Activated CD4-positive, alpha-beta memory T cell treated with anti-CD3 and anti-CD28 coated beads for 36 hours (primary cell): ENCODE results near the gene LRATD1. TPM values are rescaled to one million over a fixed set of nuclear protein-coding genes. Genes with fewer than 3 reads are reported as not detected.
A peak's percentile ranks its signal among the peaks of the same experiment; 100 is the strongest.

Experiments
- CTCF ChIA-PET: fragments of 350-600 bp; sonication (Branson Sonifier 250); formaldehyde crosslinking; loops from one replicate; lab custom pipeline; 2021; ENCODE audit warnings: antibody characterized with exemption, inconsistent platforms; lab: Charles Lee
- POLR2A ChIA-PET: fragments of 350-600 bp; sonication (Branson Sonifier 250); formaldehyde crosslinking; loops from one replicate; lab custom pipeline; 2021; ENCODE audit warnings: antibody characterized with exemption; lab: Charles Lee
- DNase-seq: peaks from one replicate; pipeline ENCODE4 v3.0.0-alpha.2; 2020
- H3K27ac Mint-ChIP-seq: one replicate; pipeline ENCODE4 v1.8.0; 2021; ENCODE audit warnings: mixed read lengths
- H3K27me3 Mint-ChIP-seq: one replicate; pipeline ENCODE4 v1.8.0; 2021; ENCODE audit warnings: mixed read lengths
- H3K36me3 Mint-ChIP-seq: one replicate; pipeline ENCODE4 v1.8.0; 2021; ENCODE audit warnings: mixed read lengths
- H3K4me1 Mint-ChIP-seq: one replicate; pipeline ENCODE4 v1.8.0; 2021; ENCODE audit warnings: low read depth, mixed read lengths
- H3K4me3 Mint-ChIP-seq: one replicate; pipeline ENCODE4 v1.8.0; 2021; ENCODE audit warnings: mild to moderate bottlenecking, mixed read lengths
- H3K9me3 Mint-ChIP-seq: one replicate; pipeline ENCODE4 v1.8.0; 2021; ENCODE audit warnings: mixed read lengths
- intact Hi-C: fragments of 100-400 bp; cut with micrococcal nuclease; formaldehyde crosslinking; loops from one replicate; pipeline ENCODE4 v1.15.1; 2023
- total RNA-seq, 2 experiments: library from RNA; stranded (reverse); gene quantifications; one replicate each; pipeline ENCODE4 v1.2.3, GENCODE V29; 2021

Gene LRATD1
- total RNA-seq, 2 experiments from 2014 or later, result not detected

DNA sequence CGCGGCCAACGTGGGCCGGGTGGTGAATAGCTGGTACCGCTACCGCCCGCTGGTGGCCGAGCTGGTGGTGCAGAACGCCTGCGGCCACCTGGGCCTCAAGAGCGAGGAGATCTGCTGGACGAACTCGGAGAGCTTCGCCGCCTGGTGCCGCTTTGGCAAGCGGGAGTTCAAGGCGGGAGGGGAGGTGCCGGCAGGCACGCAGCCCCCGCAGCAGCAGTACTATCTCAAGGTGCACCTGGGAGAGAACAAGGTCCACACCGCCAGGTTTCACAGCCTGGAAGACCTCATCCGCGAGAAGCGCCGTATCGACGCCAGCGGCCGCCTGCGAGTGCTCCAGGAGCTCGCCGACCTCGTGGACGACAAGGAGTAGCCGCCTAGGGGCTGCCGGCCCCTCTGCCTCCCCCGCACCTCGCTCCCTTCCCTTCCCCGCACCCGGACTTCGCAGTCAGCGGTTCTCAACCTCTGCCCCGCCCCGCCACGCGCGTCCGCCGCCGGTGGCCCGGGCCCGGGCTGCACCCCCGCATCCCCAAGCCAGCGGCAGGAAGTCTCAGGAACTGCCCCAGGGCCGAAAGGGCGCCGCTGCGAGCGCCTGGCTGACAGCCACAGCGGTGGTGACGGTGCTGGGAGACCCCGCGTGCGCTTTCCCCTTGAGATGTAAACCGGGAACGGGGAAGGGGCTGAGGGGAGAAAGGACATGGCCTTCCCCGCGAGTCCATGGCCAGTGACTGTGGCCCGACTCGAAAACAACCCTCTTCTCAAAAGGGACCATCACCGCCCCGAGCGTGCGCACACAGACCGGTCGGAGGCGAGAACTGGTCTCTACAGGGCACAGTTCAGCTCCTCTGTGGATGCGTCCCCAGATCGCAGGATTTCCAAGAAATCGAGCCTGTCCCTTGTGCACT lies 2.2 kb downstream of the LRATD1 start:
- peaks cover 5% of the 10 kb centered on the region for H3K4me1 Mint-ChIP-seq
- peaks cover 45% of the 10 kb centered on the region for H3K27me3 Mint-ChIP-seq
- no peak overlapping the region for H3K27ac Mint-ChIP-seq
- DNase-seq, result peak; percentile 36
- intact Hi-C loops, result no loop called here
- H3K9me3 Mint-ChIP-seq, result no peaks in the 10 kb centered on the region
- peaks cover 3% of the 10 kb centered on the region for H3K36me3 Mint-ChIP-seq
- POLR2A ChIA-PET, result no interaction called here
- no peak overlapping the region for H3K4me3 Mint-ChIP-seq
- CTCF ChIA-PET, result no interaction called here

DNA sequence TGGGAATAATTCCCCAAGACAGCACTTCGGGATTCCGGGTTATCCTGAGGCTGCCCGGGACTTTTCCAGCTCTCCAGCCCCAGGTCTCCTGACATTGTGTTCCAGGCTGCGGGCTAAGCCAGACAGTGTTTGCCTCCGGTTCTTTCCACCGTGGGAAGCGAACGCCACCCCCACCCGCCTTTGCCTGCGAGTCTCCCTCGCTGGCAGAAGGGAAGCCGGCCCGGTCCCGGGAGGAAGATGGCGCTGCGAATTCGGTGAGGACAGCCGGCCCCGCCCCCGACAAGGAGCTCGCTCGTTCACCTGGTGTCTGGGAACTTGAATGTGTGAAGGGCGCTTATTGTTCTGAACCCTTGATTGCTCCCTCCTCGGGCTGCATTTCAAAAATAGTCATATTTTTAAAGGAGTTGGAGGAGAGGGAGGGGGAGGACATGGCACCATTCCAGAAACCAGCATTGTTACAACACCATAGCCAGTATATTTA lies 2.9 kb downstream of the LRATD1 start:
- Mint-ChIP-seq H3K9me3 (no peaks in the 10 kb centered on the region), H3K27me3 (peaks cover 45% of the 10 kb centered on the region), H3K4me3 (no peak overlapping the region), H3K36me3 (peaks cover 3% of the 10 kb centered on the region), H3K27ac (no peak overlapping the region), H3K4me1 (peaks cover 5% of the 10 kb centered on the region)
- intact Hi-C loops, result no loop called here
- POLR2A ChIA-PET, result no interaction called here
- no peak for DNase-seq
- CTCF ChIA-PET, result no interaction called here

DNA sequence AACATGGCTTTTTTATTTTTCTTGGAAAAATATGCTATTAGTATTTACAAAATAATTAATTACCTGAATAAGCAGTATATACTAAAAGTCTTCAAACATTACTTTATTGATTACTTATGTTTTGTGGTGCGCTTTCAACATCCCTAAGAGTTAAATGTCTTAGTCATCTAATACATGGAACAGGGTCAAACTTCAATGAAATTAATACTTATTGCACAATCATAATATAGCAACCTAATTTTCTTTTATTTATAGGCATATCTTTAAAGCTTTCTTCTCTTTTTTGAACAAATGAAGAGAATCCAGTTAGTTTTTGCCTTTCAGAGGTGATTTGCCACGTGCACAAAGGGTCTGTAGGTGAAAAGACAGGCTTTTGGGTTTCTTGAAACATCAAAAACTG lies 6.0 kb downstream of the LRATD1 start:
- Mint-ChIP-seq H3K27ac (no peak overlapping the region), H3K27me3 (peaks cover 27% of the 10 kb centered on the region), H3K36me3 (no peaks in the 10 kb centered on the region), H3K9me3 (no peaks in the 10 kb centered on the region), H3K4me3 (no peak overlapping the region), H3K4me1 (no peaks in the 10 kb centered on the region)
- no peak for DNase-seq
- ChIA-PET POLR2A (no interaction called here), CTCF (no interaction called here)
- intact Hi-C loops, result no loop called here

DNA sequence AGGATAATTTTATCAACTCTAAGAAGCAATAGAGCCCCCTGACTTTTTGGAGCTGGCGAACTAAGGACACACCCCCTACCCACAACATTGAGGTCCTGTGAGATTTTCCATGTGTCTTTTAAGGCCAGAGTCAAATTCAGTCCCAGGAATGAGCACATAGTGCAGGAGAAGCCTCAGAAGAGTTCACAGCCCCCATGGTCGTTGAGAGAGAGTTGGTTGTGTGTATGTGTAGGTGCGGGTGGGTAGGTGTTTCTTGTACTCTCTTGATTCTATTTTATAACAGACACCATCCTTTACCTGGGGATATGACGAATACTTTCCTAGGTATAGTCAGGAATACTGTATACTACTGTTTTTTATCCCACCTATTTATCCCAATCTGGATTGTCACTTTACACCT lies 8.6 kb downstream of the LRATD1 start:
- intact Hi-C loops, result no loop called here
- ChIA-PET POLR2A (no interaction called here), CTCF (no interaction called here)

DNA sequence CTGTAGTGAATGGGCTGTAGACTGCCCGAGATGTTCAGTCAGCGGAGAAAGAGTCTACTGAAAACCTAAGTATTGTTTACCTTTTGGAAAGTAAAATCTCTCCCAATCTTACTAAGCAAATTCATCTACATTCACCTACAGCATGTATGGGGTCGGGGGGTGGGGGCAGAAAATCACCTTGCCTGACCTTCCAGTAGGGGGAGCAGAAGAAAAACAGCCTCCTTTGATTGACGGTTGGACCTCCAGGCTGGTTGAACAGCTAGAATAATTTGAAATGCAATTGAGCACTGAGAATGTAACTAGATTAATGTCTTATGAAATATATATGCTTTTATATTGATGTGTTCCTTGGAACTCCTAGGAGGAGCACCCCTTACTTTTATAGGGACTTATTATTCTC lies 10.0 kb downstream of the LRATD1 start:
- POLR2A ChIA-PET, result no interaction called here
- no peaks in the 10 kb centered on the region for H3K9me3 Mint-ChIP-seq

More for the DNA sequence above, 8.6 kb downstream of the LRATD1 start:
- no peak overlapping the region for H3K27ac Mint-ChIP-seq
- no peak for DNase-seq
- peaks cover 10% of the 10 kb centered on the region for H3K27me3 Mint-ChIP-seq
- H3K4me1 Mint-ChIP-seq, result no peaks in the 10 kb centered on the region
- no peaks in the 10 kb centered on the region for H3K36me3 Mint-ChIP-seq
- H3K4me3 Mint-ChIP-seq, result no peak overlapping the region
- H3K9me3 Mint-ChIP-seq, result no peaks in the 10 kb centered on the region

DNA sequence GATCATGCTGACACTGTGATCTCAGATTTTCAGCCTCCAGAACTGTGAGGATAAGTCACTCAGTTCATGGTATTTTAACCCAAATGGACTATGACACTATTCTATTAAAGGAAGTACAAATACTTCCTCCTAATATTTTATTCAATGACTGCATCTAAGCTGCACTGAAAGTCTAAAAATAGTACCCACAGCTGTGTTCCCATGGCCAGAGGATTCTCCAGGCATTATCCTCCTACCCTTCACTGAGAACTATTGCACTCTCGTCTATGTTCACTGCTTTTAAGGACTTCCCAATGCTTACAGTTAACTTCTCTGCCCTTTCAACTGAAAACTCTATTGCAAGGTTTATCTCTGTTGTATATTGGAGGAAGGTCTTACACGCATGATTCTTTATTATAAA lies 15.2 kb downstream of the LRATD1 start:
- no peak overlapping the region for H3K27ac Mint-ChIP-seq
- no peaks in the 10 kb centered on the region for H3K9me3 Mint-ChIP-seq
- H3K4me1 Mint-ChIP-seq, result no peaks in the 10 kb centered on the region
- ChIA-PET CTCF (no interaction called here), POLR2A (no interaction called here)
- no peaks in the 10 kb centered on the region for H3K27me3 Mint-ChIP-seq
- no peak overlapping the region for H3K4me3 Mint-ChIP-seq
- intact Hi-C loops, result no loop called here
- H3K36me3 Mint-ChIP-seq, result no peaks in the 10 kb centered on the region
- no peak for DNase-seq

More for the DNA sequence above, 10.0 kb downstream of the LRATD1 start:
- no peaks in the 10 kb centered on the region for H3K4me1 Mint-ChIP-seq
- no peak overlapping the region for H3K4me3 Mint-ChIP-seq
- no peak for DNase-seq
- no peaks in the 10 kb centered on the region for H3K36me3 Mint-ChIP-seq
- intact Hi-C loops, result no loop called here
- H3K27ac Mint-ChIP-seq, result no peak overlapping the region
- CTCF ChIA-PET, result no interaction called here
- no peaks in the 10 kb centered on the region for H3K27me3 Mint-ChIP-seq

DNA sequence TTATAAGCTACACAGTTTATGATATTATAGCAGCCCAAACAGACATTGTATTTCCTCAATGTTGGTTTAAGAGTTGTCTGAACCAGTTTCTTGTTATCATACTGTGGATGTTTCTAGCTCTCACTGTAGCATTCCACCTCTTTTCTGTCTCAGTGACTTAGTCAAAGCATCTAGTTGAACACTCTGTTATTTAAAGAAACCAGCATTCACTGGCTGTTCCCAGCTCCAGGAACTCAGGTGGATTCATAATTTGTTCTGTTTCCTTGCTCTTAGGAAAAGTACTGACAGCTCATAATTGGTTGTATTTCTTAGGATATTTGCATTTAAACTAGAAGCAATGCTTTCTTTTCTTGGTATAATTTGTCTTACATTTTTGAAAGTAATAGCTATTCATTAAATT lies 17.5 kb downstream of the LRATD1 start:
- Mint-ChIP-seq H3K4me3 (no peak overlapping the region), H3K27me3 (no peaks in the 10 kb centered on the region), H3K27ac (no peak overlapping the region), H3K36me3 (no peaks in the 10 kb centered on the region), H3K4me1 (no peaks in the 10 kb centered on the region), H3K9me3 (no peaks in the 10 kb centered on the region)
- ChIA-PET CTCF (no interaction called here), POLR2A (no interaction called here)
- intact Hi-C loops, result no loop called here
- no peak for DNase-seq

DNA sequence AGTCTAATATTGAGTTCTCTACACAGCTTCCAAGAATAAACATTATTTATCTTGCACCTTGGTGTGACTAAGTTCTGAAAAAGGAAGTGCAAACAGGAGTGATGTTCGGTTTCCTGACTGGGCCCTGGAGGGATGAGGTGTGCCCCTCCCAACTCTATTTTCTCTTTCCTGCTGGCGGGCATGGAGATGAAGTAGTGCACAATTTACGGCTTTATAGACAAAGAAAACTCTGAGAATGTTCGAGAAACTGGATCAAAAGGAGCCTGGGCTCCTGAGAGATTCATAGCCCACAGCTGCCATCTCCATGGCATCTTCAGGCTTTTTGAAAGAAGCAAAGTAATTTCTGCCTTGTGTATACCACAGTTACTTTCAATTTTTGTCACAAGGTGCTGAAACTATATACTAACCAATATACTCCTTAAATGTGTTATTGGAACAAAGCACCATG lies 22.3 kb downstream of the LRATD1 start:
- Mint-ChIP-seq H3K27me3 (no peaks in the 10 kb centered on the region), H3K36me3 (no peaks in the 10 kb centered on the region), H3K9me3 (no peaks in the 10 kb centered on the region), H3K4me1 (no peaks in the 10 kb centered on the region), H3K27ac (no peak overlapping the region), H3K4me3 (no peak overlapping the region)
- DNase-seq, result no peak
- POLR2A ChIA-PET, result no interaction called here
- CTCF ChIA-PET, result no interaction called here
- intact Hi-C loops, result no loop called here

DNA sequence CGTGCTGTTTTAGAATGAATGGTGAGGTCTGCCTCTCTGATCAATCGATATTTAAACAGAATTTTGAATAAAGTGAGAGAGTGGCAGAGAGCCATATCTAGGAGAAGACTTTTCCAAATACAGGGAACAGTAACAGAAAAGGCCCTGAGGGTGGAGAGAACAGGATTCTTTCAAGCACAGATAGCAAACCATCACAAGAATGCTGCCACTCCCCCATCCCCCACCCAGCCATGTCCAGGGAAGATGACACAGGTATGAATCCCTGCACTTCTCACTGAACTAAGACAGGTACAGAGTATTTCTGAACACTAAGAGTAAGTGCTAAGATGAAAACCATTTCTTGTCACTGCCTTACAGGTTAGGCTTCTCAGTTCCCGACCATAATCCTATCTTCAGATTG lies 23.6 kb downstream of the LRATD1 start:
- H3K27ac Mint-ChIP-seq, result no peak overlapping the region
- CTCF ChIA-PET, result no interaction called here
- no peaks in the 10 kb centered on the region for H3K36me3 Mint-ChIP-seq
- intact Hi-C loops, result no loop called here
- H3K4me1 Mint-ChIP-seq, result no peaks in the 10 kb centered on the region
- no peaks in the 10 kb centered on the region for H3K9me3 Mint-ChIP-seq
- no peak overlapping the region for H3K4me3 Mint-ChIP-seq
- POLR2A ChIA-PET, result no interaction called here
- no peak for DNase-seq
- no peaks in the 10 kb centered on the region for H3K27me3 Mint-ChIP-seq

DNA sequence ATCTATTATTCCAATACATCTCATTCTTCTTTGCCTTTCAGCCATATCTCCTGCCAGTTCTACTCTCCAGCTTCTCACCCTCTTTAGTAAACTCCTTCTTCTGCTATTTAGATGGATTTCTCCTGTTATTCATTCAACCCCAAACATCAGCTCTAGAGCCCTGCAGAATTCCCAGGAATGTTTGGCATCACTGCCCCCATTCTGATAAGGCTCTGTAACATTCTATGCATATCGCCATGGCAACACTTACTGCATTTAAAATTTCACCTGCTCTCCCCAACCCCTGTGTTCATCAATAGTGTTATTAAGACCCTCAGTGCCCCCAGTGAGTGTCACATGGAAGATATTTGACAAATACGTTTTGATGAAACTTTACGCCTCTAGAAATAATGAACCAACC lies 28.6 kb downstream of the LRATD1 start:
- no peaks in the 10 kb centered on the region for H3K9me3 Mint-ChIP-seq
- ChIA-PET POLR2A (no interaction called here), CTCF (no interaction called here)

DNA sequence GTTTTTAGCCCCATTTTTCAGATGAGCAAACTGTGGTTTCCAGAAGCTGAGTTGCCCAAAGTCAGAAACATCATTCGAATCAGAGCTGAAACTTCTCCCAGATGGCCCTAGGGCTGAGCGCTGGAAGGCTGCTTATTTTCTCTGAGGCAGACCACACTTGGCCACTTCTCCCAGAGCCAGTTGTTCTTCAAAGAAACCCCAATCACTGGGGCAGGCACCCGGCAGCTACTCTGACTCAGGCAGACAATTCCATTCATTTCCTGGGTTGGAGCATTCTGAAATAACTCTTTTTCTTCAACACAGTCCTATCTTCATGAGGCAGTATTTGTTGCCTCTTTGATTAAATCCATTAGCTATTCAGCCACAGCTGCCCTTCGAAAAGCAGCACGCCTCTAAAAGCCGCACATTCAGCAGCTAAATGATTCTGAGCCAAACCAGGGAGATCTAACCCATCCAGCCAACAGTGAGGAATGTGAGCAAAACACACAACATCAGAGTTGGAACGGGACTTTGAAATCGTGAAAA lies 40.9 kb downstream of the LRATD1 start:
- ChIA-PET POLR2A (no interaction called here), CTCF (no interaction called here)
- no peaks in the 10 kb centered on the region for H3K36me3 Mint-ChIP-seq
- no peak overlapping the region for H3K4me3 Mint-ChIP-seq
- H3K4me1 Mint-ChIP-seq, result no peaks in the 10 kb centered on the region
- intact Hi-C loops, result no loop called here
- H3K27me3 Mint-ChIP-seq, result no peaks in the 10 kb centered on the region
- H3K27ac Mint-ChIP-seq, result no peak overlapping the region
- no peak for DNase-seq
- no peaks in the 10 kb centered on the region for H3K9me3 Mint-ChIP-seq

More for the DNA sequence above, 28.6 kb downstream of the LRATD1 start:
- Mint-ChIP-seq H3K36me3 (no peaks in the 10 kb centered on the region), H3K27ac (no peak overlapping the region), H3K4me1 (no peaks in the 10 kb centered on the region), H3K4me3 (no peak overlapping the region), H3K27me3 (no peaks in the 10 kb centered on the region)
- intact Hi-C loops, result no loop called here
- no peak for DNase-seq

DNA sequence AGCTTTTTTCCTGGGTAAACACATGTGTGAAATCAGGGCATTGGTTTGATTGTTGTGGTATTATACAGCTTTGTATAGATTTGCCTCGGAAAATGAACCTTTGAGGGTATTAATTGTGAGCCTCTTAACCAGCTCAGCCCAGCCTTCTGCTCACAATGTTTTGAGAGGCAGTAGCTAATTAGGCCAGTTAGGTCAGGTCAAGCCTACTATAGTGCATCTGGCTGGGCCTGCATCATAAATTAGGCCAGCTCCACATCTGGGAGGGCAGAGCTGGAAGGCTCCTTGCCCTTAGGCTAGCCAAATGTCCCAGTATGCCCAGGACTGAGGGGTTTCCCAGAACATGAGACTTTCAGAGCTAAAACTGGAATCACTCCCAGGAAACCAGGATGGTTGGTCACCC lies 43.0 kb downstream of the LRATD1 start:
- Mint-ChIP-seq H3K9me3 (no peaks in the 10 kb centered on the region), H3K27ac (no peak overlapping the region), H3K27me3 (no peaks in the 10 kb centered on the region), H3K4me3 (no peak overlapping the region), H3K4me1 (no peaks in the 10 kb centered on the region), H3K36me3 (no peaks in the 10 kb centered on the region)
- no peak for DNase-seq
- POLR2A ChIA-PET, result no interaction called here
- intact Hi-C loops, result no loop called here
- CTCF ChIA-PET, result no interaction called here

DNA sequence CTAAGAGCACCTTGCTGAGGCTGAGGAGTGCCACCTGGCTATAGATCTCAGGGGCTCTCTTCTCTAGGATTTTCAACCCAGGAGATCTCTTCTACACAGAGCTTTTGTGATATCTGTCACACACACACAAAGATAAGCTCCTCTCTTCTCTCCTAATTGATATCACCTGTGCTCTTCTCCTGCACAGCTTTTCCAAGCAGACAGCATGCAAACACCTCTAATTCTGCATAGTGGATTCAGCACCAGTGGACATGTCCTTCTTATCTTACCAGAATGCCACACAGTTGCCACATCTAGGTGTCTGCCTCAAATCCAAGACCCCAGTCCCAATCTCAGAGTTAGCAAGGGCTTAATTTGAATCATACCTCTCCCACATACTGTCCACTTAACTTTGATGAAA lies 43.9 kb downstream of the LRATD1 start:
- DNase-seq, result no peak
- Mint-ChIP-seq H3K9me3 (no peaks in the 10 kb centered on the region), H3K4me3 (no peak overlapping the region), H3K27me3 (no peaks in the 10 kb centered on the region), H3K4me1 (no peaks in the 10 kb centered on the region), H3K36me3 (no peaks in the 10 kb centered on the region), H3K27ac (no peak overlapping the region)
- CTCF ChIA-PET, result no interaction called here
- intact Hi-C loops, result no loop called here
- POLR2A ChIA-PET, result no interaction called here
